Stimulated activated effector memory CD8-positive, alpha-beta T cell treated with anti-CD3 and anti-CD28 coated beads, Interleukin-12 subunit alpha, Interleukin-12 subunit beta, amount 100 ng/mL, for 72 hours (primary cell): Measurements from ENCODE around the gene TTC7B.
"Not testable (repeated sequence)": the region's sequence is repeated elsewhere in the genome, so short reads cannot be mapped to it uniquely, and the experiment has no call there.

Source experiments
- ATAC-seq: fragments of 150-1000 bp; cut with Tn5 transposase; 2 replicates; pipeline ENCODE4 v1.10.0; 2021
- DNase-seq, 2 donors: peaks; one replicate each; pipeline ENCODE4 v3.0.0; 2021 to 2022; ENCODE audit warnings: low spot score in 2 of 2
- H3K27ac Mint-ChIP-seq: one replicate; pipeline ENCODE4 v1.8.0; 2022; ENCODE audit warnings: mild to moderate bottlenecking, mixed read lengths
- H3K36me3 Mint-ChIP-seq: one replicate; pipeline ENCODE4 v1.8.0; 2022; ENCODE audit warnings: mild to moderate bottlenecking, mixed read lengths
- H3K4me1 Mint-ChIP-seq: one replicate; pipeline ENCODE4 v1.8.0; 2022; ENCODE audit warnings: mixed read lengths
- H3K4me3 Mint-ChIP-seq: one replicate; pipeline ENCODE4 v1.8.0; 2022; ENCODE audit warnings: mild to moderate bottlenecking, mixed read lengths
- H3K9me3 Mint-ChIP-seq: one replicate; pipeline ENCODE4 v1.8.0; 2022; ENCODE audit warnings: mixed read lengths

TTC7B gene

DNA sequence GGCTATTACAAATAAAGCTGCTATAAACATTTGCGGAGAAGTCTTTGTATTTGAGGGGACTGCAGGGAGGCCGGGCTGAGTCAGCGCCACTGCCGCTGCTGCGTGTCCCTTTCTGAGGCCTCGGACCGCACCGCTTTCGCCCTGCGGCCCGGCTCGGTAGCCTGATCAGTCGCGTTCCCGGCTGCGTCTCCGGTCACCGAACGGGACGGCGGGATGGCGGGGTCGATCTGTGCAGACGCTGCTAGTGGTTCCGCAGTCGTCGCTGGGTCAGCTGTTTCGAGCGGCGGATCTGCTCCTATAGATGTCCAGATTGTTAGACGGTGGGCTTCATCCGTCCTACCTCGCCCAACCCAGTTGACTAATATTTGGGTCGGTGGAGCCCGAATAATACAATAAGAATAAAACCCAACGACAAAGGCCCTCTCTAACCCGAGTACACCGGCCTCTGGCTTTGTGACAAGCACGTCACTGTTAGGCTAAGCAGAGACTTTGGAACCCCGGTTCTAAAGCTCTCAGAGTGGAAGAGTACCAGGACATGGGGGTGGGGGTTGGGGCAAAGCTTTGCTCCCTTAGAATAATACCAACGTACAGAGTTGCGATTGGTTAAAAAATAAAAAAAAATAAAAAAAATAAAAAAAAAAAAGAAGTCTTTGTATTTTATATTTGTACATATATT lies 290.7 kb downstream of the TTC7B start:
- not testable (repeated sequence) for H3K4me1 Mint-ChIP-seq, H3K4me3 Mint-ChIP-seq, H3K27ac Mint-ChIP-seq, H3K36me3 Mint-ChIP-seq, H3K9me3 Mint-ChIP-seq, DNase-seq
- ATAC-seq = peak; percentile 47

DNA sequence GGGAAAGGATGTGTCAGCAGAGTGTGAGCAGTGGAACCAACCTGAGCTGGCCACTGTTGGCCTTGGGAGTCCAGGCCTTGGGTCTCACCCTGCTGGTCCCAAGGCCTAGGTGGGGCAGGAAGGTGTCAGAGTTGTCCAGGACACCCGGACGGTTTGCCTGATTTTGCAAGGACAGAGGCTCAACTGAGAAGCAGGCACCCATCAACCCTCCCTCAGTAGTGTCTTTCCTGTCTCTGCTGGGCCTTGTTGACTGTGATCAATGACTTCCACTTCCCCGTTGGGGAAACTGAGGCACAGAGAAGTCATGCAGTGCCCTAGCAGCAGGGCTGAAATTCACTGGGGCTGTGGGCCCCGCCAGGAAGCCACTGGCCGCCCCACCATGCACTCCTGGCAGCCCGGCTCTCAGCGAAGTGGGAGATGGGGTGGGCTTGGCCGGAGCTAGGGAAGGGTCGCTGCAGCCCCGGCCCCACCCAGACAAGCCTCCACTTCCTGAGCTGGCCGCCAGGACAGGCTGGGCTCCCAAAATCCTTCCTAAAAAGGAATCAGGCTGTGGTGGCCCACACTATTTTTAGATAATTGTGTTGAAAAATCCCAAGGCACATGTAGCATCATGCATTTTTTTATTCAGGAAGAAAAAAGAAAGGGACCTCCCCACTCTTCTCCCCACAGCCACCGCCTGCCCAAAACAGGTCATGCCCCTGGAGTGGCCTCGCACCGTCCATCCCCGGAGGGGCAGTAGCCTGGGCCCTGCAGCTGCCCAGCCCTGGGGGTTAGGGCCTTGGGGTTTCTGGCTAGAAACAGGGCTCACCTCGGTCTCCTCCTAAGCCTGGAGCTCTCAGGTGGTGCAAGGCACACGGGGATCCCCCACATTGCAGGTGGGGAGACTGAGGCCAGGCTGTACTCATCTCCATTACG lies 292.0 kb downstream of the TTC7B start:
- Mint-ChIP-seq H3K36me3 (no peaks in the 10 kb centered on the region), H3K4me3 (no peak overlapping the region)

DNA sequence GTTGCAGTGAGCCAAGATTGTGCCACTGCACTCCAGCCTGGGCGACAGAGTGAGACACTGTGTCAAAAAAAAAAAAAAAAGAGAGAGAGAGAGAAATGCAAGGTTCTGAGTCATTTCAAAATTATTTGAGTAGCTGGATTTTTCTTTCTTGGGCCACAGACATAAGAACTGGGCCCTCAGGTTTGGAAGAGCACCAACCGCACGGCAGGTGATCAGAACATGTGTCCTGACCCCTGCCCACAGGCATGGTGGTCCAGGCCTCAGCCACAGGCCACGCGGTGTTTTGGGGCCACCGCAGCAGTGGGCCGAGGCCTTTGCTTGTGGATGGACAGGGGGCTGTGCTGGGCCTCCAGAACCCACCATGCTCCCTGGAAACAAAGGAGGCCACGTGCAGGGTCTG lies 292.7 kb downstream of the TTC7B start:
- no peaks in the 10 kb centered on the region for H3K36me3 Mint-ChIP-seq
- ATAC-seq (no peak), DNase-seq (no peak)
- no peaks in the 10 kb centered on the region for H3K4me1 Mint-ChIP-seq
- no peak overlapping the region for H3K27ac Mint-ChIP-seq
- H3K9me3 Mint-ChIP-seq = peaks cover 4% of the 10 kb centered on the region
- H3K4me3 Mint-ChIP-seq = no peak overlapping the region

More for the DNA sequence above, 292.0 kb downstream of the TTC7B start:
- Mint-ChIP-seq H3K27ac (no peak overlapping the region), H3K9me3 (peaks cover 4% of the 10 kb centered on the region), H3K4me1 (no peaks in the 10 kb centered on the region)
- ATAC-seq = no peak
- no peak for DNase-seq

DNA sequence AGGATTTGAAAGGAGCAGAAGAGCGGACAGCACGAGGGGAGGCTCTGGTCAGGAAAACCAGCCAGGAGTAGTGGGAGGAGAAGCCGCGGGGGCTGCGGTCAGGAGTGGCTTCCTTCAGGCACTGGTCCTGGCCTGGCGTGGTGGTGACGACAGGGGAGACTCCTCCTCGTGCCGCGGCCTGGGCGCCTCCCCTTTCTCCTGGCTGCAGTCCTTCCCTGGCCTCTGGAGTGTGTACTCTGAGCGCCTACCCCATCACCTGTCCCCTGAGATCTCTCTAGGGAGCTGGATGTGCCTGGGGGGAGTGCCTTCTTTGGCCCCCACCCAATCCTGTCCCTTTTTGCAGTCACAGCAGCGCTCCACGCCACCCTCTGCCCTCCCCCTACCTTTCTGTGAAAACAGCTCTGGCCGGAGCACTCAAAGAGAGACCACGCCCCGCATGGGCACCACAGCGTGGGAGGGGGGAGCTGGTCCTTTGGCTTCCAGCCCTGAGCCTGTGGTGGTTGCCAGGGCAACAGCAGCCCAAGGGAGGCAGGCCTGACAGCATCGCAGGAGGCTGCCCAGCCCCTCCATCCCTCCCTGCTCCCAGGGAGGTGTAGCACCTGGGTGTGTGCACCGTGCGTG lies 293.5 kb downstream of the TTC7B start:
- H3K4me3 Mint-ChIP-seq = no peak overlapping the region
- no peak for ATAC-seq
- DNase-seq = no peak
- H3K27ac Mint-ChIP-seq = no peak overlapping the region
- H3K9me3 Mint-ChIP-seq = peaks cover 4% of the 10 kb centered on the region
- no peaks in the 10 kb centered on the region for H3K36me3 Mint-ChIP-seq
- H3K4me1 Mint-ChIP-seq = no peaks in the 10 kb centered on the region

DNA sequence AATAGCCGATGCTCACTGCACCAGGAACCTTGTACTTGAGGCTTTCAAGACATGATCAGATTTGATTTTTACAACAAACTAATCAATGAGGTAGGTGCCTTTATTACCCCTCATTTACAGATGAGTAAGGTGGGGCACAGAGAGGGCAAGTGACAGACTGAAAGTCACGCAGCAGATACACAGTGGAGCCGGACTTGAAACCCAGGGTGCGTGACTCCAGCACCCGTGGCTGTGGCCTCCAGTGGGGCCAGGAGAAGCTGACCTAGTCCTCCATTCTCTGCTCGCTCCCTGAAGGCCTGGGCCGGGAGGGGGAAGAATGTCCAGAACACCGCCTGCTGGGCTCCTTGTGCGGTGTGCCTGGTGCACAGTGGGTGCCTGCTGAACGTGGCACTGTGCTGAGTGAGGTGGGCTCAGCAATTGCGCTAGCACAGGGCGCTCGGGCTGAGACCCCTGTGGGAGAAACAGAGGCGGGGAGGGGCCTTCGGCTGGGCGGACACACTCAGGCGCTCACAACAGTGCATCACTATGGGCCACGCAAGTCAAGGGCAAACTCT lies 294.2 kb downstream of the TTC7B start:
- H3K9me3 Mint-ChIP-seq = peaks cover 4% of the 10 kb centered on the region
- DNase-seq = no peak
- no peaks in the 10 kb centered on the region for H3K36me3 Mint-ChIP-seq
- H3K4me3 Mint-ChIP-seq = no peak overlapping the region
- H3K27ac Mint-ChIP-seq = no peak overlapping the region
- no peak for ATAC-seq
- H3K4me1 Mint-ChIP-seq = no peaks in the 10 kb centered on the region

DNA sequence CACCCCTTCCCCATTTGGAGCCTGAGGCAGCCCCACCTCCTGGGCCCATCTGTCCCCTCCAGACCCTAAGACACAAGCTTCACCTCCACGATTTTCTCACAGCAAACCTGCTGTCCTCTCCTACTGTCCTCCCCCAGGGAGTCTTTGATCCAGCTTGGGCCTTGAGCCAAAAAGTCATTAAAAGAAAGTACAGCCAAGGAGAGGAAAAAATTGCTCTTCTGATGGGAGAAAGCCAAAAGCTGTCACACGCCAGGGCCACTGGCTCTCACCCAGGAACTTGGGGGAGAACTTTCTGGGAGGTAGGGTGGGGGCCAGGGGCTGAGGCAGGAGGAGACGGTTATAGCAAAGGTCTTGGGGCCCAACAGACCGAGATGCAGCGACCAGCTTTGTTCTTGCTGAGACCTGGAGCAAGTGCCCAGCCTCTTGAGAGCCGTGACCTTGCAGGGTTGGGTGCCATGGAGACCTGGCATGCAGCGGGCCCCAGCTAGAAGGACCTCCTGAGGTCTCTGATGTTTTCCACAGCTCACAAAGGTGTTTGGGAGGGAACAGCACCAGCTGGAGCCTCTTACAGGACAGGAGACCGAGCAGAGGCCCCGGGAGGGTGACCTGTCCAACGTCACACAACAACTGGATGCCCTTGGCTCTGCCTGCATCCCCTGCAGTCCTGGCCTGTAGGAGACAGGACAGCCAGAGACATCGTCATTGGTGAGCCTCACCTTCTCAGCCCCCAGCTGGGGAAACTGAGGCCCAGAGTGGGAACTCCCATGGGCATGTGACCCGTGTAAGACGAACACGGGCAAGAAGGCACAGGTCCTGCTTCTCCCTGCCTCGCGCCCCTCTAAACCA lies 294.9 kb downstream of the TTC7B start:
- DNase-seq = no peak
- H3K36me3 Mint-ChIP-seq = no peaks in the 10 kb centered on the region
- H3K4me1 Mint-ChIP-seq = no peaks in the 10 kb centered on the region
- no peaks in the 10 kb centered on the region for H3K9me3 Mint-ChIP-seq
- H3K4me3 Mint-ChIP-seq = no peak overlapping the region
- no peak for ATAC-seq
- H3K27ac Mint-ChIP-seq = no peak overlapping the region

DNA sequence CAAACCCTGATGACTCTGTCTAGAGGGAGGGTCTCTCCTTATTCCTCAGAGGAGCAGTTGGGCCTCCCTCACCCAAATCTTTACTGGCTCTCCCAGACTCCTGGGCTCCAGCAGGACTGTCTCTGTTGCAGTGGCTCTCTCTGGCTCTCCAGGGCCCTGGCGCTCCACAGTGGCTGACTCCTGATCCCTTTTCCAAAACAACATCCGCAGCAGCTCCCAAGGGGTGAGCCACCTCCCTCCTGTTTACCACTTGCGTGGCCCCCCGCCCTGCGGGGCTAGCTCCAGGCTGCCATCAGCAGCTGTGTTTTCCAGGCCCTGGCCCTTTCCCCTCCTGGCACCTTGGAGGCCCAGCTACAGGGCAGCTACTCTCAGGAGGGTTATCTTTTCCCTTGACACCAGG lies 295.9 kb downstream of the TTC7B start:
- no peak for ATAC-seq
- no peaks in the 10 kb centered on the region for H3K9me3 Mint-ChIP-seq
- no peak overlapping the region for H3K27ac Mint-ChIP-seq
- H3K36me3 Mint-ChIP-seq = no peaks in the 10 kb centered on the region
- no peak overlapping the region for H3K4me3 Mint-ChIP-seq
- no peak for DNase-seq
- no peaks in the 10 kb centered on the region for H3K4me1 Mint-ChIP-seq

DNA sequence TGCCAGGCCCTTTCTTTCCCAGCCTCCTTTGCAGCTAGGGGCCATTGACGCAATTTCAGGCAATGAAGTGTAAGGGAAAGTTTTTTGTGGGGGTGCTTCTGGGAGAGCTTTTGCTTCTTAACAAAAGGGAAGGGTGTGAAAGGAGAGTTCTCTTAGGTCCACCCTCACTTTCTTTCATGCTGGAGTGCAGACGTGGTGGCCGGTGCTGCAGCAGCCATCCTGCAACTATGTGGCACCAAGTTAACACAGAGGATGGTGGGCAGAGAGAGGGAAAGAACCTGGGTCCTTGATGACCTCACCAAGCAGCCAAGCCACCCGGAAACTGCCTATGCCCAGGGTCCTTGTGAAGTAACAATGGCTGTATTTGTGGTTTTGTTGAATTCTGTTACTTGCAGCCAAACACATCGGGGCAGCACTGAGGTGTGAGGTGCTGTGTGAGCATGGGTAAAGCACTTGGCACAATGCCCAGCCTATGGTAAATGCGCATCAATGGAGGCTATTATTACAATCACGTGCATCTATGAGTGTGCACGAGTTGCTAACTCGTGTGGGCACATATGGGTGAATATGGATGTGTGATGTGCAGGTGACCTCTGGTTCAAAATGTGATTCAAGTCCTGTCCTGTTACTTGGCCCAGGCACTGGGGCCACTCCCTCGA lies 296.8 kb downstream of the TTC7B start:
- DNase-seq (no peak), ATAC-seq (no peak)
- Mint-ChIP-seq H3K9me3 (no peaks in the 10 kb centered on the region), H3K36me3 (no peaks in the 10 kb centered on the region), H3K4me3 (no peak overlapping the region), H3K4me1 (no peaks in the 10 kb centered on the region), H3K27ac (no peak overlapping the region)

DNA sequence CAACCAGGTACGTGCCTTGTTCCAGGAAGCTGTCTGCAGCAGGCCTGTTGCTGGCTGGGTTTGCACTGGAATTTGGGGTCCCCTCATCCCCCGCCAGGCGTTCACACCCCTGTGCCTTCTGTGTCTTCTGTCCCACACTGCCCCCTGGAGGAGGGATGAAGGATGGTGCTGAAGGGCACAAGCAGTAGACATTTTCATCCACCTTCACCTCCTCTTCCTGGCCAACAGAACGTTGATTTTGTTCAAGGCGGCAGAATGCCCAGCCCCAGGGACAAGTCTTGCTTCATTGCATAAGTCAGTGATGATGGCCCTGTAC lies 297.3 kb downstream of the TTC7B start:
- Mint-ChIP-seq H3K4me1 (no peaks in the 10 kb centered on the region), H3K9me3 (no peaks in the 10 kb centered on the region), H3K36me3 (no peaks in the 10 kb centered on the region), H3K4me3 (no peak overlapping the region), H3K27ac (no peak overlapping the region)
- DNase-seq = peak; percentile 35 to 66
- ATAC-seq = peak; percentile 48

DNA sequence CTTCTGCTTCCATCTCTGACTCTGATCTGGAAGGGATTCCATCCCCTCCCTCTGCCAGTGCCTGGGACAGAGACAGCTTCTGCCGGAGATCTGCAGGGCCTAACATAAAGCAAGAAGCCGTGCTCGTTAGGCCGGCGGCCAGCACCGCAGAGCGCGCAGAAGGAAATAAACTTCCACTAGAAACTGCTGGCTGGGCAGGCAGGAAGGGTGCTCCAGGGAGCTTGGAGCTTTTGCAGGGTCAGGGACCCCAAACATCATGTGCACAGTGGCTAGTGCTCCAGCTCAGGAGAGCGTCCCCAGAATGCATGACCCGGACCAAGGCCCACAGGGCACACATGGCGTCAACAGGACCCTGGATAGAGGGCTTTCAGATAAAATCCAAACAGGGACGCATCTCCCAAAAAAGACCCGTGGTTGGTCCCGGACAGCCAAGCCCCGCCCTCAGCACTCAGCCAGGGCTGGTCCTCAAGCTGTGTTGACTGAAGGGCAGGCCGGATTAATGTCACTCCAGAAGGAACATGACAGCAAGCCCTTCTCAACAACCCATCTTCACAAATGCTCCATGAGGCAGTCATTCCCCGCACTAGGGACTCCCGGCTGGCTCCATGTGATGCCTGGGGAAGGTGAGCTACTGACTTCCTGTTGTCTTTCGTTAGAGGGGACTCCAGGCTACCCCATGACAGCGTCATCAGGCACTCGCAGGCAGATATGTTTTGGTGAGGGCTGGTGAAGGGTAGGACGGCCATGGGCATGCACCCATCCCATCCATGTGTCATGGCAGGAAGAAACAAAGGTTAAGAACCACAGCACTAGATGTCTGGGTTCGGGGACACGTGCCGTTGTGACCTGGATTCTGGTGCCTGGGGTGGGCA lies 297.9 kb downstream of the TTC7B start:
- H3K27ac Mint-ChIP-seq = no peak overlapping the region
- ATAC-seq (no peak), DNase-seq (no peak)
- no peaks in the 10 kb centered on the region for H3K4me1 Mint-ChIP-seq
- H3K4me3 Mint-ChIP-seq = no peak overlapping the region
- no peaks in the 10 kb centered on the region for H3K9me3 Mint-ChIP-seq
- no peaks in the 10 kb centered on the region for H3K36me3 Mint-ChIP-seq

DNA sequence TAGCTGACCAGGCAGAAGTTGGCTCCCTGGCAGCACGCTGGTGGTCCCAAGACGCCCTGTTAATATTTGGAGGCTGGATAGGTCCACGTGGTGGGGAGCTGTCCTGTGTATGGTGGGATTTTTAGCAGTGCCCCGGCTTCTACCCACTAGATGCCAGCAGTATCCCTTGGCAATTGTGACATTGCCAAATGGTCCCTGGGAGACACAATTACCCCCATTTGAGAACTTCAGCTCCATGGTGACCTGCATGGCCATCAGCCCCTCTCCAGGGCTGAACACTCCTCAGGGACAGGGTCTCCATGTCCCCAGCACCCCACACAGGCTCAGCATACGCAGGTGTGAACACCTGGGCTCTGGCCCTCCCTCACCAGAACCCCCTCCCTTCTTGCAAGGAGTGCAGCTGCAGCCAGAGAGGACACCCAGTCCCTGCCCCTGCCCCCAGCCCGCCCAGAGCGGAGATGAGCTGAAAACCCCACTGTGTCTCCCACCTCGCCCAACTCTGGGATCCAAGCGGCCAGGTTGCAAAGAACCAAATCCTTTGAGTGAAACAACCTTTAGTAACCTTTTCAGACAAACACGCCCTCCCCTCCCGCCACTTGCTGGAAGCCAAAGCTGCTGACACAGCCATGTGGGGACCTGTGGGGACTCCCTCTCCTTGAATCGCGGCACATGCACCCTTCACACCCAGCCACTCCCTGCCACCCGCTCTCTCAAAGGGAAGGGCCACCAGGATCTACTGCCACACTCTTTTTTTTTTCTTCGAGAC lies 299.0 kb downstream of the TTC7B start:
- H3K9me3 Mint-ChIP-seq = no peaks in the 10 kb centered on the region
- H3K36me3 Mint-ChIP-seq = no peaks in the 10 kb centered on the region
- DNase-seq (no peak), ATAC-seq (no peak)
- H3K4me3 Mint-ChIP-seq = no peak overlapping the region
- H3K27ac Mint-ChIP-seq = no peak overlapping the region
- H3K4me1 Mint-ChIP-seq = no peaks in the 10 kb centered on the region

DNA sequence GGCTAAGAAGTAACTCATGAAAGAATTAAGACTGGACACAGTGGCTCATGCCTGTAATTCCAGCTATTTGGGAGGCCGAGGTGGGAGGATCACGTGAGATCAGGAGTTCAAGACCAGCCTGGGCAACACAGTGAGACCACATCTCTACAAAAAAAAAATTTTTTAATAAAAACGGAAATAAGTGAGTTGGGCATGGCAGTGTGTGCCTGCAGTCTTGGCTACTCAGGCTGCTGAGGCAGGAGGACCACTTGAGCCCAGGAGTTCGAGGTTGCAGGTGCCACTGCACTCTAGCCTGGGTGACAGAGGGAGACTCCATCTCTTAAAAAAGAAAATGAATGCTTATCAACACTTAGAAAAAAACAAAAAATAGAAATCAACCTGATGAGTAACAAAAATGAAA lies 301.7 kb downstream of the TTC7B start:
- Mint-ChIP-seq H3K36me3 (no peaks in the 10 kb centered on the region), H3K4me1 (peaks cover under 1% of the 10 kb centered on the region), H3K27ac (no peak overlapping the region), H3K4me3 (no peak overlapping the region), H3K9me3 (no peaks in the 10 kb centered on the region)
- ATAC-seq = no peak
- no peak for DNase-seq

DNA sequence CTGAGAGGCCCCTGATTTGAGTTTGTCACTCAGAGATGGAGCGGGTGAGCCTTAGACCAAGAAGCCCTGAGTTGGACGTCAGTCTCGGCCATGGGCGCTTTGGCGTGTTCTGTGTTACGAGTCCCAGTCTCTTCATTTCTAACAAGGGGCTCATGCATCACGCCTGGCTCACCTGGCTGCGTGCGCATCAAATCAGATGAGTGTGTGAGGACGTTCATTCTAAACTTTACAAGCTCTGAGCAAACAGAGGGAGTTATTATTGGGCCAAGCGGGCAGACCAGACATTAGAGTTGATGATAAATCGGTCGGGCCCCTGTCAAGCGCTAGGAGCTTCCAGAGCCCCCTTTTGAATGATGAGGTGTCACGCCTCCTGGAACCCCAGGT lies 302.2 kb downstream of the TTC7B start:
- Mint-ChIP-seq H3K4me1 (peaks cover 6% of the 10 kb centered on the region), H3K4me3 (no peak overlapping the region), H3K27ac (no peak overlapping the region), H3K36me3 (no peaks in the 10 kb centered on the region), H3K9me3 (no peaks in the 10 kb centered on the region)
- ATAC-seq (no peak), DNase-seq (no peak)
